ENCODE data around the gene LOXL1. TPM values are rescaled to one million over a fixed set of nuclear protein-coding genes. Genes with fewer than 3 reads are reported as not detected.

LOXL1 gene
- total RNA-seq, 3 donors from 2014 or later, result 5.6 to 11.3 (median 10.8) TPM

DNA sequence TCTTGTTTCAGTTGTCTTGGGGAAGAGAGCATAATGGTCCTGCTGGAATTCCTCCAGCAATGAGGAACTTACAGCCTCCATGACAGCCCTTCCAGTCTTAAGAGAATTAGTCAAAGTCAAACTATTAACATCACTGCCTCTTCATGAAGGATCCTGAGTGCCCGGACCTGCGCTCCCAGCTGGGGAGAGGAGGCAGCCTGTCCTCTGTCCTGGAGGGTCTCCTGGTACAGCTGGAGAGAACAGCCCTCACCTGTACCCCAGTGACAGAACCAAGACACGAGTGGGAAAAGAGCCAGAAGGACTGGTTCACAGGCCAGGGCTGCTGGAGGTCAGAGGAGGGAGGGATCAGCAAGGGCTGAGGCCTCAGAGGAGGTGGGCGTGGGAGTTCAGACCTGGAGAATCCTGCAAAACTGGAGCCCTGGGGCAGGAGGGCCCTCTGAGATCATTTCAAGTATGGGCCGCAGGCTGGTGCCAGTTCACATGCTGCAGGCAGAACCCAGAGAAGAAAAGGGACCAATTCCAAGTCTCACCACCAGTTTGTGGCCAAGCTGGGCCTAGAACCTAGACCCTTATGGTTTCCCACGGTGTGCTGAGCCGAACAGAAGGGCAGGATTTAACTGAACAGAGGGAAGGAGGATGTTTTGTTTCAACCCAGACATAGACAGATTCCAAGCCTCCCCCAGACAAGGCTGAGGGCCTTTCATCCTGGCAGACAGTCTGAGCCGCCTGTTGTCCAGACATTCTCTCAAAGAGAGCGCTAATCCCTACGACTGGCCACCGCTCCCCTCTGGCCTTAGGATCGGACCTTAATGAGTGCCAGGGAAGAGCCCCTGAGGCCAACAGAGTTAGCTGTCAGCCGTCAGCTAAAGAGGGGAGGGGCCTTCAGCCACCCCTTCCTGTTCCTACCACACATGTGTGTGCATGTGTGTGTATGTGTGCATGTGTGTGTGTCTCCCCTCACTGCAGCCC, 18.2 kb downstream of the LOXL1 start:
- DNase-seq (ENCODE audit: low spot score in 2 of 2), result no peak
- Histone ChIP-seq H3K27me3 (no peaks in the 10 kb centered on the region), H3K4me3 (no peak overlapping the region), H3K4me1 (no peaks in the 10 kb centered on the region), H3K9me3 (no peaks in the 10 kb centered on the region), H3K27ac (peak overlapping the region; percentile 8 to 12), H3K36me3 (no peaks in the 10 kb centered on the region)
- intact Hi-C loops (cut with DNase I; ENCODE audit: low total_unique reads), result no loop called here
- TF ChIP-seq, protein P1, sequence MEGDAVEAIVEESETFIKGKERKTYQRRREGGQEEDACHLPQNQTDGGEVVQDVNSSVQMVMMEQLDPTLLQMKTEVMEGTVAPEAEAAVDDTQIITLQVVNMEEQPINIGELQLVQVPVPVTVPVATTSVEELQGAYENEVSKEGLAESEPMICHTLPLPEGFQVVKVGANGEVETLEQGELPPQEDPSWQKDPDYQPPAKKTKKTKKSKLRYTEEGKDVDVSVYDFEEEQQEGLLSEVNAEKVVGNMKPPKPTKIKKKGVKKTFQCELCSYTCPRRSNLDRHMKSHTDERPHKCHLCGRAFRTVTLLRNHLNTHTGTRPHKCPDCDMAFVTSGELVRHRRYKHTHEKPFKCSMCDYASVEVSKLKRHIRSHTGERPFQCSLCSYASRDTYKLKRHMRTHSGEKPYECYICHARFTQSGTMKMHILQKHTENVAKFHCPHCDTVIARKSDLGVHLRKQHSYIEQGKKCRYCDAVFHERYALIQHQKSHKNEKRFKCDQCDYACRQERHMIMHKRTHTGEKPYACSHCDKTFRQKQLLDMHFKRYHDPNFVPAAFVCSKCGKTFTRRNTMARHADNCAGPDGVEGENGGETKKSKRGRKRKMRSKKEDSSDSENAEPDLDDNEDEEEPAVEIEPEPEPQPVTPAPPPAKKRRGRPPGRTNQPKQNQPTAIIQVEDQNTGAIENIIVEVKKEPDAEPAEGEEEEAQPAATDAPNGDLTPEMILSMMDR (IDR thresholded peaks at IDR 0.05), result no peak
- TF ChIP-seq POLR2A (IDR thresholded peaks at IDR 0.05), result no peak
- TF ChIP-seq POLR2AphosphoS5 (IDR thresholded peaks at IDR 0.05), result no peak

GRCh38 chr15:73945130-73945508, 18.9 kb downstream of the LOXL1 start:
- no peak for DNase-seq (ENCODE audit: low spot score in 2 of 2)
- no peaks in the 10 kb centered on the region for H3K9me3 ChIP-seq
- no peaks in the 10 kb centered on the region for H3K4me1 ChIP-seq
- H3K4me3 ChIP-seq, result no peak overlapping the region
- no peaks in the 10 kb centered on the region for H3K36me3 ChIP-seq
- H3K27me3 ChIP-seq, result no peaks in the 10 kb centered on the region
- peak overlapping the region in 1 of 2 donors; percentile 8 for H3K27ac ChIP-seq
- intact Hi-C loops (cut with DNase I; ENCODE audit: low total_unique reads), result no loop called here
- TF ChIP-seq POLR2AphosphoS5 (IDR thresholded peaks at IDR 0.05) (no peak), POLR2A (IDR thresholded peaks at IDR 0.05) (no peak)
- TF ChIP-seq, protein P1 (IDR thresholded peaks at IDR 0.05), result no peak

GRCh38 chr15:73946046-73946721, 19.9 kb downstream of the LOXL1 start:
- intact Hi-C loops (cut with DNase I; ENCODE audit: low total_unique reads), result no loop called here
- Histone ChIP-seq H3K9me3 (no peaks in the 10 kb centered on the region), H3K4me3 (no peak overlapping the region), H3K4me1 (no peaks in the 10 kb centered on the region), H3K27ac (no peak overlapping the region), H3K36me3 (no peaks in the 10 kb centered on the region), H3K27me3 (no peaks in the 10 kb centered on the region)
- DNase-seq (ENCODE audit: low spot score in 2 of 2), result no peak
- no peak for TF ChIP-seq POLR2AphosphoS5 (IDR thresholded peaks at IDR 0.05)
- TF ChIP-seq, protein P1 (IDR thresholded peaks at IDR 0.05), result no peak
- TF ChIP-seq POLR2A (IDR thresholded peaks at IDR 0.05), result no peak

DNA sequence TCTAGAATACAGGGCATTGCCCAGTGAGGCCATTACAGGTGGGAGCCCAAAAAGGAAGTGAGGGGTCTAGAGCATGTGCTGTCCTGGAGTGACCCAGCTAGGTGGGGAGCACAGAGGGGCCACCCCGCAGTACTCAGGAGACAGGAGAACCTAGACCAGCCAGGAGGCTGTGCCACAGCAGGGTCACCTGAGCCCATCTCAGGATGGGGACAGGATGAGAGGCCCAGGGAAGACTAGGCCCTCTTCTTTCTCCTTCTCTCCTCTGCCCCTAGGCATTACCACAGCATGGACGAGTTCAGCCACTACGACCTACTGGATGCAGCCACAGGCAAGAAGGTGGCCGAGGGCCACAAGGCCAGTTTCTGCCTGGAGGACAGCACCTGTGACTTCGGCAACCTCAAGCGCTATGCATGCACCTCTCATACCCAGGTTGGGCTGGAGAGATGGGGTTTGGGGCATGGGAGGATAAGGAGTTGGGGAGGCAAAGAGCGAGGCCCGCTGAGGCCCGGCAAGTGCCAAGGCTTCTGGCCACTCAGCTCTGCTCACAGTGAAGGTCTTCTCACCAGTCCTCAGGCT, 20.6 kb downstream of the LOXL1 start:
- H3K36me3 ChIP-seq, result no peaks in the 10 kb centered on the region
- H3K4me3 ChIP-seq, result no peak overlapping the region
- no peak for DNase-seq (ENCODE audit: low spot score in 2 of 2)
- H3K27me3 ChIP-seq, result no peaks in the 10 kb centered on the region
- TF ChIP-seq POLR2AphosphoS5 (IDR thresholded peaks at IDR 0.05) (no peak), POLR2A (IDR thresholded peaks at IDR 0.05) (no peak)
- TF ChIP-seq, protein P1 (IDR thresholded peaks at IDR 0.05), result no peak
- no peaks in the 10 kb centered on the region for H3K9me3 ChIP-seq
- H3K4me1 ChIP-seq, result peaks cover 5 to 6% of the 10 kb centered on the region in 2 donors
- H3K27ac ChIP-seq, result no peak overlapping the region
- intact Hi-C loops (cut with DNase I; ENCODE audit: low total_unique reads), result no loop called here

Measured in breast epithelium (tissue), 4 donors.